Measurements from ENCODE around the gene CHSY3.

- TF ChIP-seq CTCF (IDR thresholded peaks at IDR 0.05 in 4 of 5, conservative IDR thresholded peaks at IDR 0.05 in 1 of 5) (no peak), POLR2A (IDR thresholded peaks at IDR 0.05) (no peak)
These were observed 5.0 kb downstream of the CHSY3 start for GRCh38 chr5:129909225-129909624.

Data from gastrocnemius medialis (tissue), 4 donors.